GM19023 (cell line): ENCODE measurements around the gene RARRES2.

Experiments used
- ATAC-seq: cut with Tn5 transposase; IDR thresholded peaks from one replicate; pipeline ENCODE4 v1.9.1; 2021; ENCODE audit warnings: mild to moderate bottlenecking, moderate library complexity; ENCODE audit not compliant: unreplicated experiment

The RARRES2 gene

DNA sequence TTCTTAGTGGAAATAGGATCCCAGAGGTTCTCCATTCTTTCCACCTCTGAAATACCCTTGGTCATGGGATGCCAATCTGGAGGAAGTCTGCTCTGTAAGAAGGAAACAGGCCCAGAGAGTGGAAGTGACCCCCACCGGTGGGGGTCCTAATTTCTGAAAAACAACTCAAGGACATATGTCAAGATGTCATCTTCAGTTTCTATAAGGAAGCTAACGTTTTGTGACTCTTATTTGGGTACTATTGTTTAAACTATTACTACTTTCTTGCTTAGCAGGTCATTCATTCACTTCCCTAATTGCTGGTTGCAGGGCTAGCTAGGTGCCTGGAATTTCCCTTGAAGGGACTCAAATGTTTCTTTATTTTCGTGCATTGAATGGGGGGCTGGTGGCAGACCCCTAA, 35.8 kb upstream of the RARRES2 start:
- ATAC-seq: no peak

DNA sequence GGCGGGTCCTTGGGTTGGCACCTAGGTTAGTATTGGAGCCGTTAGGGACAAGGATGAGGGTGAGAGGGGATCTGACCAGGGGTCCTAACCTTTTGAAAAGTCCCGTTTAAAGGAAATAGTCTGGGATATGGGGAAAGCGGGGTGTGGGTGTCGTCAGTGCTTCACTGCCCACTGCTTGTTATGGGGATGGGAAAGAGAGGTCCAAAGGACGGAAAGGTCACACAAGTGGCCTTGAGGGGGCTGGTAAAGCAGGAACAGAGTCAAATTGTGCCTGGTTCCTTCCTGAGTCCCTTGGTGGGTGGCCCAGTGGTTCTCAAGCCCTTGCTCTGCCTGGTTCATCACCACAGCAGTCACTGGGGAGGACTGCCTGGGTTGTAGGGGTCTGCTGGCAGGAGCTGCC, 35.1 kb upstream of the RARRES2 start:
- ATAC-seq: no peak

DNA sequence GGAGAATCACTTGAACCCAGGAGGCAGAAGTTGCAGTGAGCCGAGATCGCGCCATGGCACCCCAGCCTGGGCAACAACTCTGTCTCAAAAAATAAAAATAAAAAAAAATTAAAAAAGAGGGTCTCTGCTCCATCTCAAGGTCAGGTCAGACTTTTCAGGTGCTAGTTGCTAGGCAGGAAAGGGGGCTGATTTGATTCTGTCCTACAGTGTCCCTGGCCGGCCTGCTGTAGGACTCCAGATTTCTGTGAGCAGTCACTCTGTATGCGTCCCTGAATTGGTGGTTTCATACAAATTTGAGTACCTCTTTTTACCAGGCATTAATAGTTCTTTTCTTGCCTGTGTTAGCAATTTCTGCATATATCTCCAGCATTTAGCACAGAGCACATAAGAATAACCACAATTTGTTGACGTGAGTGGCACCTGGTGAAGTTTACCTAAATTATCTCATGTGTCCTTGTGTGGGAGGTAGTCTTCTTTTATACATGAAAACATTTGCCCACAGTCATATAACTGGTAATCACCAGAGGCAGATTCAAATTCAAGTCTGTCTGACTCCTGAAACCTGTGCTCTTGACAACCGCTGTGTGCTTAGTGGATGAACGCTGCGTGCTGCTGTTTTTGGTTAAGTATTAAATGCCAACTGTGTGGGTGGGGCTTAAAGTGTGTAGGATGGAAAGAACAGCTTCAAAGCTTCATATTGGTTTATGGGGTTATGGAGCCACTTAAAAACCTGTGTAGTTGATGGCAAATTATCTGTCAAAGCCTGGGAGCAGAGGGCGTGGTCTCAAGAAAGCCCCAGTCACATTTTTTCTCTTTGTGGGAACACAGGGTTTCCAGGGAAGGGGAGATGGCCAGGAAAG, 34.5 kb upstream of the RARRES2 start:
- peak; percentile 22 for ATAC-seq

DNA sequence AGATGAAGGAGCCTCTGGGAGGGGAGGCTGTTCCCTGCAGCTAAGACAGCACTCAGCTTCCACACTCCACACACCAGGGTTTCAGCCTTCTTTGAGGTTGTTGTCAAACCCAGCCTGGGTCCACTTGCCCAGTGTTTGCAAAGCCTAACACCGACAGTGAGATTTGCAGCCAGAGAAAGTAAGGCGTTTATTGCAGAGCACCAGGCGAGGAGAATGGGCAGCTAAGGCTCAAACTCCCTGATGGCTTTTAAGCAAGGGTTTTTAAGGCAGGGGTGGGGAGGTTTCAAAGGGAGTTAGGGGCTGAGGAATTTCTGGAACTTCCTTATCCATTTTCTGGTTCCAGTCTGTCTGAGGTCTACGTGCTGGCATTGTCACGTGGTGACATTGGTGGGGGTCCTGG, 33.0 kb upstream of the RARRES2 start:
- ATAC-seq: no peak

DNA sequence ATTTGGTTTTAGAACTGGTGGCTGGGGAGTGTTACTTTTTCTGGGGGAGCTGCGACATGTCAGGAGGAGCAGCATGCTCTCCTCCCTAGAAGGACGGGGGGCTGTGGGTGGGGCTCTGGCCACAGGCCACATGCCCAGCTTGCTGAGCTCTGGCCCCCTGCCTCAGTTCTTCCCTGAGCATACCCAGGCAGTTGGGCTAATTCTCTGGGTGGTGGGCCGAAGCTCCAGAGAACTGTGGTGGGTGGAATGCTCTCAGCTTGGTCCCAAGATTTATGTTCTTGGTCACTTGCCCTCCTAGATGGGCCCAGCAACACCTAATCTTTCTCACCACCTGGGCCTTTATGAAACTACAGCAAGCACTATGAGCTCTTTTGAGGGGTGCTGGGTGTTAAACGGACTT, 32.6 kb upstream of the RARRES2 start:
- no peak for ATAC-seq

DNA sequence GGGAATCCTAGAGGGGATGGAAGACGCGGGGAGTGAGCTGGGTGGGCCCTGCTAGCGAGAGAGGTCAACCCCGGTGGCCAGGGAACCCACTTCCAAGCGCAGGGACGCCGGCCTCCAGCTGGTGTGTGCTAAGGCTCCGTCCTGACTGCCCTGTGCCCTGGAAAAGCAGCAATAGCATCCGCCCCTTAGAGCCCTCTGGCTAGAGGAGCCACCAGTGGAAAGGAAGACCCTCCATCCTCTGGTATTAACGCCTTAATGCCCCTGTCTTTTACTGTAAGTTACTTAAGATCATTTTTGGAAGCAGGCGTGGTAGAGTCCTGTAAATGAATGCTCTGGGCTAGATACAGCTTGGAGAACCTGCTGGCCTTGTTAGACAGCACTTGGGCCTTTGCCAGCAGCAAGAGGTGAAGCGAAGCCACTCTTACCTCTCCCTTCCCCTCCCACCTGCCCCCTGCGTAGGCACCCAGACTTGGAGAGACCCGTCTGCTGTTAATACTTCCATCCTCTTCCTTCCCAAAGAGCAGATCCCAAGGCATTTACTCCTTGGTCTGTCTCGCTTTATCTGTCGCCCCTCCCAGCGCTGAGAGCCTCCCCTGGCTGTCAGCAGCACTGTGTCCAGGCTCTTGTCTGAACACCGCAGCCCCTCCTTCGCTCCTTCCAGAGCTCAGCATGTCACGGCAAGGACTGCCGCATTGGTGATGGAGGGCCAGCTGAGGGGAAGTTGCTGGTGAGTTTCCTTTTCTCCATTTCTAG, 31.8 kb upstream of the RARRES2 start:
- no peak for ATAC-seq

DNA sequence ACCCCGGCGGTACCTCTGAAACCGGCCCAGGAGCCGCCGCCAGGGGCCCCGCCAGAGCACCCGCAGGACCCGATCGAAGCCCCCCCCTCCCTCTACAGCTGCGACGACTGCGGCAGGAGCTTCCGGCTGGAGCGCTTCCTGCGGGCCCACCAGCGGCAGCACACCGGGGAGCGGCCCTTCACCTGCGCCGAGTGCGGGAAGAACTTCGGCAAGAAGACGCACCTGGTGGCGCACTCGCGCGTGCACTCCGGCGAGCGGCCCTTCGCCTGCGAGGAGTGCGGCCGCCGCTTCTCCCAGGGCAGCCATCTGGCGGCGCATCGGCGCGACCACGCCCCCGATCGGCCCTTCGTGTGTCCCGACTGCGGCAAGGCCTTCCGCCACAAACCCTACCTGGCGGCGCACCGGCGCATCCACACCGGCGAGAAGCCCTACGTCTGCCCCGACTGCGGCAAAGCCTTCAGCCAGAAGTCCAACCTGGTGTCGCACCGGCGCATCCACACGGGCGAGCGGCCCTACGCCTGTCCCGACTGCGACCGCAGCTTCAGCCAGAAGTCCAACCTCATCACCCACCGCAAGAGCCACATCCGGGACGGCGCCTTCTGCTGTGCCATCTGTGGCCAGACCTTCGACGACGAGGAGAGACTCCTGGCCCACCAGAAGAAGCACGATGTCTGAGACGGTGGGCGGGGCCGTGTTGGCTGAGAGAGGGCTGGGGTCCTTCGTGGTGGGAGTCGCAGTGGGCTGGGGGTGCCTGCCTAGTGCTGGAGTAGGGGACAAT, 31.0 kb upstream of the RARRES2 start:
- ATAC-seq: no peak

DNA sequence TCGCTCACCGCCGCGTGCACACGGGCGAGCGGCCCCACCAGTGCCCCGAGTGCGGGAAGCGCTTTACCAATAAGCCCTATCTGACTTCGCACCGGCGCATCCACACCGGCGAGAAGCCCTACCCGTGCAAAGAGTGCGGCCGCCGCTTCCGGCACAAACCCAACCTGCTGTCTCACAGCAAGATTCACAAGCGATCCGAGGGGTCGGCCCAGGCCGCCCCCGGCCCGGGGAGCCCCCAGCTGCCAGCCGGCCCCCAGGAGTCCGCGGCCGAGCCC, 30.5 kb upstream of the RARRES2 start:
- no peak for ATAC-seq

DNA sequence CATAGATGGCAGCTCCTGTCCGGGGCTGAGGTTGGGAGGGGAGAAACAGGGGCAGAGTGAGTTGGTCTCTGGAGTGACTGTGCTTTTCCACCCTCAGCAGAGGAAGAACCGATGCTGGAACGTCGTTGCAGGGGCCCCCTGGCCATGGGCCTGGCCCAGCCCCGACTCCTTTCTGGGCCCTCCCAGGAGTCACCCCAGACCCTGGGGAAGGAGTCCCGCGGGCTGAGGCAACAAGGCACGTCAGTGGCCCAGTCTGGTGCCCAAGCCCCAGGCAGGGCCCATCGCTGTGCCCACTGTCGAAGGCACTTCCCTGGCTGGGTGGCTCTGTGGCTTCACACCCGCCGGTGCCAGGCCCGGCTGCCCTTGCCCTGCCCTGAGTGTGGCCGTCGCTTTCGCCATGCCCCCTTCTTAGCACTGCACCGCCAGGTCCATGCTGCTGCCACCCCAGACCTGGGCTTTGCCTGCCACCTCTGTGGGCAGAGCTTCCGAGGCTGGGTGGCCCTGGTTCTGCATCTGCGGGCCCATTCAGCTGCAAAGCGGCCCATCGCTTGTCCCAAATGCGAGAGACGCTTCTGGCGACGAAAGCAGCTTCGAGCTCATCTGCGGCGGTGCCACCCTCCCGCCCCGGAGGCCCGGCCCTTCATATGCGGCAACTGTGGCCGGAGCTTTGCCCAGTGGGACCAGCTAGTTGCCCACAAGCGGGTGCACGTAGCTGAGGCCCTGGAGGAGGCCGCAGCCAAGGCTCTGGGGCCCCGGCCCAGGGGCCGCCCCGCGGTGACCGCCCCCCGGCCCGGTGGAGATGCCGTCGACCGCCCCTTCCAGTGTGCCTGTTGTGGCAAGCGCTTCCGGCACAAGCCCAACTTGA, 29.9 kb upstream of the RARRES2 start:
- no peak for ATAC-seq

DNA sequence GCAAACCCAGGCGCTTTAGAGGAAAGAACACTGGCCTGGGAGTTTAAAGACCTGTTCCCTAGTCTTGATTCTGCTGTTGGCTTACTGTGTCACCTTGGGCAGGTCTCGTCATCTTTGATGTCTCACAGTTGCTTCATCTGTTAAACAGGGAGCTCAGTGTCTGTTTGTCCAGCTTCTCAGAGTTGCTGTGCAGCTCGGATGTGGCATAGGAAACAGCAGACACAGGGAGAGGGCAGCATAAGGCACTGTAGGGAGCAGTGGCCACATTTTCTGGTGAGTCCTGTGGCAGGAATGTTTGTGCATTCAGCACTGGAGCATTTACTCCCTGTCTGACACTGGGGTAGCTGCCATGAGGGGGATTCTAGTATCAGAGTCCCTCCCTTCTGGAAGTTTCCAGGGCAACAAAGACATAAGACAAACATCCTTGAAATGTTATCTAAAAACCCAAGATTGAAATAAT, 29.2 kb upstream of the RARRES2 start:
- ATAC-seq: no peak

DNA sequence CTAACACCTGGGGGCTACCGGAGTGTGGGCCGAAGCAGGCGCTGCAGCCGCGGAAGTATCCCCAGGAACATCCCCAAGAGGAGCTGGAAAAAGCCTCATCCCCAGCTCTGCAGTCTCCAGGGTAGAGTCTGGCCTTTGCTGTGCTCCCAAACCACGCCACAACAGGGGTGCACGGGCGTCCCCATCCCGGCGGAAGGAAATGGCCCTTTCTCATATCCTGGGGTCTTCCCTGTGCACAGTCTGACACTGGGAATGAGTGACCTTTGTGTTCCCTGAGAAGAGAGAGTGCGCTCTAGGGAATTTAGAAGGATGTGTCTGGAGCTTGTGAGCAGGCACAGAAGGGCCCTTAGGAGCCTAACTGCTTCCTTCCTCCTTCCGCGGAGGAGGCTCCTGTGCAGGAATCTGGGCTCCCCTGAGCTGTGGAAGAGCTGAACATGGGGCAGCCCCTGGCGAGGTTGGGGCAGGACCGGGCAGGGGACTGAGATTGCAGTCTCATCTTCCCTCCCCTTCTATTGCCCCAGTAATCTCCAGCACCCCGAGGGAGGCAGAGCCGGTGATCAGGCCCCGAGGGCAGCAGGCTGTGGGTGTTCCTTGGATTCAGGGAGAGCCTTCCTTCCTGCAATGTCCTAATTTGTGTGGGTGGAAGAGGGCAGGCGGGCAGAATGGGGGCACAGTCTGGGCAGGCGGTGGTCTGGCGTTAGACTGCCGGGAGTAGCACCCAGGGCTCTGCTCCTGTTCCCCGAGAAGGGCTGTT, 28.5 kb upstream of the RARRES2 start:
- no peak for ATAC-seq

DNA sequence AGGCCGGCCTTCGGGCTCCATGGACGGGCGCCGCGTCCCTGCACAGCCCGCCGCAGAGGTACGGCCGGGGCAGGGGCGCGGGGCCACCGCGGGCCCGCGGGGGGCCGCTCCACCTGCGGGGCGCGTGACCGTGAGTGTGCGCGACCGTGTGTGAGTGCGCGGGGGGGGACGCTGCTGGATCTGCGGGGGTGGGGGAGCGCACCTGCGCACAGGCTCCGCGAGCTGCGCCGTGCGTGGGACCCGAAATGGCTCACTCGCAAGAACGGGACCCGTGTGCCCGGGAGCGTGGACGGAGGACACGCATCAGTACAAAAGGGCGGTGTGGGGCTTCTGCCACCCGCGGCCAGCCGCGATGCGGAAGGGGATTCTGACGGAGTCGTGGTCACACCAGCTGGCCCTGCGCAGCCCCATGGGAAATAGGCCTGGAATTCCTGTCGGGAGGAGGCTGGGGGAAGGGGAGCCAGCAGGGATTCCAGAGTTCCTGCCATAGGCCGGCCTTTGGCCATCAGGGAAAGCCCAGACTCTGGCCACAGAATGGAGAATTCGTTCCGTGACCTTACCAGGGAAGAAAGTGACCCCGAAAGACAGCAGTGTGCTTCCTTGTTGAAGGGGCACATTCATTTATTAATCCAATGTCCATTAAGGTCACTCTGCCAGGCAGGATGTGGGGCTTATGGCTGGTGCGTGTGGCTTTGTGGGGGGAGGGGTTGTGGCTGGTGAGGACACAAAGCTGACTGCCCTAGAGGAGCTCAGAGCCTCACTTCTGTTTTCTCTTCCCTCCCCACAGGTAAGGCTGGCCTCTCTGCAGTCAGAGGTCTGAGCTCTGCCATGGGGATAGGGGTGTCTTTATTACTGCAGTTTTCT, 27.7 kb upstream of the RARRES2 start:
- ATAC-seq: peak; percentile 37

DNA sequence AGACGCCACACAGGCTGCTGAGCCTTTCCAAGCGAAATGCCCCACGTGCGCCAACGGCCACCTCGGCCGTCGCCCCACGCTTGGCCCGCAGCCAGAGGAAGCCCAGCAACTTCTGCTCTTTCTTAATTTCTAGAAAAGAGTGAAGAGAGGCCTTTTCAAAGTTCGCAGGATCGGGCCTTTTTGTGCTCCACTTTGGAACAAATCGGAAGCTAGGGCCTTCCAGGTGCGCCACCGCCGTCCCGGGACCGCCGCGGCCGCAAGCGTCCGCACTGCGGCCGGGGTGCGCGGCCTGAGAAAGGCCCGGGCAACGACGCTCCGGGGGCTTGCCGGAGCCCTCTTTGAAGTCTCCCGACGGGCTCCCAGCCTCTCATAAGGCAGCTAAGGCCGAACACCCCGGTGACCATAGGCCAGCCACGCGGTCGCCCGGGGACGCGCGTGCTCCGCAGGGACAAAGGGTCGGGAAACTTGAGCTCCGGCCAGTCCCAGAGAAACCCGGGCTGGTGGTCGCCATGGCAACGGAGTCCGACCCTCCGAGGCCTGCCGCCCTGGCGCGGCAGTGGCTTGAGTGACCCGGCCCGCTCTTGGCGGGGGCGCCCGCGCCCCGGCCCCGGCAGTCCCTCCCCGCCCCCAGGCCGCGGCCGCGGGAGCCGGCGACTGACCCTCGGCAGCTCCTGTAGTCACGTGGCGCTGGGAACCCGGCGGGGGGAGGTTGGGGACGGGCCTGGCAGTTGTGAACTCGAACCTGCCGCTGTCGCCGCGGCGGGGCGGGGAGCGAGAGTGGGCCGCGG, 26.9 kb upstream of the RARRES2 start, which contains the start of gene REPIN1:
REPIN1 (plus strand) TSS at position 727 of the 788 bp plus-strand sequence. CDS start 890 bp downstream, outside the sequence.
- peak; percentile 63 for ATAC-seq

DNA sequence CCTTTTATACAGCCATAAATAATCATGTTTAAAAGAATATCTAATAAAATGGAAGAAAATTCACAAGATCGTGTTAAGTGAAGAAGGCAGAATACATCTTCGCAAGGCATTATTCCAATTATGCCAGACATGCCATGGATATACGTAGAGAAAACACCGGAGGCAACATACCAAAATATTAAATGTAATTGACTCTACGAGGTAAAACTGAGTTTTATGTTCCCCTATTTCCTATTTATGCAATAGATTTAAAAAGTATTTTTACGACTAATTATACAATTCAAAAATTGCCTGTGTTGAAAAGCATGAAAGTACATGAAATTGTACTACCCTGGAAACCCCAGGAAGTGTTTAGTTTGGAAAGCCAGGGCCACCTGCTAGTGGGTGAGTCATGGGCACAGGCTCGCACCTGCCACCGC, 26.3 kb upstream of the RARRES2 start:
- no peak for ATAC-seq

DNA sequence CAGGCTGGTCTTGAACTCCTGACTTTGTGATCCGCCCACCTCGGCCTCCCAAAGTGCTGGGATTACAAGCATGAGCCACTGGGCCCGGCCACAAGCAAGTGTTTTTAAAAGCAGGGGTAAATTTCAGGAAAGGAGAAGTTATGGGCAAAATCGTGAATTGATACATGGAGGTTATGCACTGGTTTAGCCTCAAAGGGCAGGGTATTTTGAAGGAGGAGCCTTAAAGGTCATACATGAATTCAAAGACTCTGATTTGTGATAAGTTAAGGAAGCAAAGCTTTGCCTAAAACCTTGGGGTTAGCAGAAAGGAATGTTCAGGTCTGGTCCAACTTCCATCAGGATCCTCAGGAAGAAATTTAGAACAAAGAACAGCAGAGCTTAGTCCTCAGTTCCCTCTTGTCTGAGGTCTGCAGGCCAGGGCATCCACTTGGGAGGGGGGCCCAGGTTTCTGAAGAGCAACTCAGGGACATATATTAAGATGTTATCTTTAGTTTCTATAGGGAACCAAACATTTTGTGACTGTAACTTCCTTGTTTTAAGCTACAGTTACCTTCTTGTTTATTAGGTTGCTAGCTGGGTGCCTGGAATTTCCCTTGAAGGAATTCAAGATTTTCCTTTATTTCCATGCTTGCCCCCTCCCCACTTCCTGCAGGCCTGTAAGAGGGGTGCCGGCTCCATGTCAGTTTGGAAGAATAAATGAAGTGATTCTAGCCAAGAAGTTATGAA, 24.4 kb upstream of the RARRES2 start:
- no peak for ATAC-seq

DNA sequence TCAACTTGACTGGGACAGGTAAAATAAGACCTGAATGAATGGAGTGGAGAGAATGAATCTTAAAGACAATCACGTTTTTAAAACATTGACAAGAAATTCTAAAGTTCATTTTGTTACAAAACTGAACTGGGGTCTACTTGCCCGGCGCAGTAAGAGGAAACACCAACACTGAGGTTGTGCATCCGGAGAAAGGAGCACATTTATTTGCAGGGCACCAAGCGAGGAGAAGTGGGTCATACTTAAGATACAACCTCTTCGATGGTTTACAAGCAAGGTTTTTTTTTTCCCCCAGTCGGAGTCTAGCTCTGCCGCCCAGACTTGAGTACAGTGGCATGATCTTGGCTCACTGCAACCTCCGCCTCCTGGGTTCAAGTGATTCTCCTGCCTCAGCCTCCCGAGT, 23.8 kb upstream of the RARRES2 start:
- ATAC-seq: no peak

DNA sequence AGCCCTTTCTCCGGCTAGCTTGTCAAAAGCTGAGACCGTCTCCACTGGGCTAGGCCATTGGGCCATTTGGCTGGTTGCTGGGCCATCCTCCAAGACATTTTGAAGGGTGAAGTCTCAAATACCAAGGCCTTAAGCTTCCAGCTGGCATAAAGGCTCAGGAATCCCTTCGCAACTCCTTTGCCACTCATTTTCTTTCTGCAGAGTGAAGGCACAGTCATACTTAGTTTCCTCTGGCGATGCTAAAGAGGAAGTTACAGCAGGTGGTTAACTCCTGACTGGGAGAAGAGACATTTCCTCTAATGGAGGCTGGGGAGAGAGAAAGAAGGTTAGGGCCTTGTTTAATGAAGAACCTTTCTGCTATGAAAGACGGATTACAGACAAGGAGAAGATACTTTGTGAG, 22.4 kb upstream of the RARRES2 start:
- no peak for ATAC-seq
